Parathyroid adenoma (tissue), 2 donors: Measurements from ENCODE around the gene IGF1R.

Experiments
- H2AFZ ChIP-seq: fragments of 300-600 bp; sonication (generic); one replicate; pipeline ENCODE4 v1.7.0; 2017; ENCODE audit warnings: antibody characterized with exemption, mild to moderate bottlenecking
- H3K27ac ChIP-seq: fragments of 300-600 bp; sonication (generic); one replicate; pipeline ENCODE4 v1.7.0; 2017
- H3K27me3 ChIP-seq: fragments of 300-600 bp; sonication (generic); one replicate; pipeline ENCODE4 v1.7.0; 2017; ENCODE audit warnings: low read length; ENCODE audit not compliant: control insufficient read depth, insufficient read depth
- H3K36me3 ChIP-seq: fragments of 300-600 bp; sonication (generic); one replicate; pipeline ENCODE4 v1.7.0; 2017; ENCODE audit warnings: low read length; ENCODE audit not compliant: control insufficient read depth, insufficient read depth
- H3K4me1 ChIP-seq: fragments of 300-600 bp; sonication (generic); one replicate; pipeline ENCODE4 v1.7.0; 2017; ENCODE audit warnings: control low read depth
- H3K4me2 ChIP-seq: fragments of 300-600 bp; sonication (generic); one replicate; pipeline ENCODE4 v1.7.0; 2017; ENCODE audit warnings: low read length
- H3K4me3 ChIP-seq: fragments of 300-600 bp; sonication (generic); one replicate; pipeline ENCODE4 v1.7.0; 2017; ENCODE audit warnings: low read depth, low read length
- H3K79me2 ChIP-seq: fragments of 300-600 bp; sonication (generic); one replicate; pipeline ENCODE4 v1.7.0; 2017; ENCODE audit warnings: control low read depth
- H3K9ac ChIP-seq: fragments of 300-600 bp; sonication (generic); one replicate; pipeline ENCODE4 v1.7.0; 2017; ENCODE audit warnings: mild to moderate bottlenecking
- H3K9me3 ChIP-seq: fragments of 300-600 bp; sonication (generic); one replicate; pipeline ENCODE4 v1.7.0; 2017; ENCODE audit warnings: low read length; ENCODE audit not compliant: control insufficient read depth
- TF ChIP-seq, protein P1 (sequence below): fragments of 300-600 bp; sonication (generic); IDR thresholded peaks from one replicate; pipeline ENCODE4 v1.7.0; 2017; ENCODE audit warnings: antibody characterized with exemption, mild to moderate bottlenecking
- donor health status: primary hyperparathyroidism.

IGF1R gene

GRCh38 chr15:98865397-98866339 lies 217.3 kb downstream of the IGF1R start:
- Histone ChIP-seq H3K4me1 (peaks cover 3% of the 10 kb centered on the region), H3K79me2 (no peaks in the 10 kb centered on the region), H3K36me3 (no peaks in the 10 kb centered on the region), H3K4me2 (peak overlapping the region; percentile 73), H3K9me3 (no peaks in the 10 kb centered on the region), H3K9ac (peak overlapping the region; percentile 28), H3K27me3 (no peaks in the 10 kb centered on the region), H3K4me3 (peak overlapping the region; percentile 65), H3K27ac (peak overlapping the region; percentile 82), H2AFZ (peak overlapping the region; percentile 86)
- TF ChIP-seq, protein P1, sequence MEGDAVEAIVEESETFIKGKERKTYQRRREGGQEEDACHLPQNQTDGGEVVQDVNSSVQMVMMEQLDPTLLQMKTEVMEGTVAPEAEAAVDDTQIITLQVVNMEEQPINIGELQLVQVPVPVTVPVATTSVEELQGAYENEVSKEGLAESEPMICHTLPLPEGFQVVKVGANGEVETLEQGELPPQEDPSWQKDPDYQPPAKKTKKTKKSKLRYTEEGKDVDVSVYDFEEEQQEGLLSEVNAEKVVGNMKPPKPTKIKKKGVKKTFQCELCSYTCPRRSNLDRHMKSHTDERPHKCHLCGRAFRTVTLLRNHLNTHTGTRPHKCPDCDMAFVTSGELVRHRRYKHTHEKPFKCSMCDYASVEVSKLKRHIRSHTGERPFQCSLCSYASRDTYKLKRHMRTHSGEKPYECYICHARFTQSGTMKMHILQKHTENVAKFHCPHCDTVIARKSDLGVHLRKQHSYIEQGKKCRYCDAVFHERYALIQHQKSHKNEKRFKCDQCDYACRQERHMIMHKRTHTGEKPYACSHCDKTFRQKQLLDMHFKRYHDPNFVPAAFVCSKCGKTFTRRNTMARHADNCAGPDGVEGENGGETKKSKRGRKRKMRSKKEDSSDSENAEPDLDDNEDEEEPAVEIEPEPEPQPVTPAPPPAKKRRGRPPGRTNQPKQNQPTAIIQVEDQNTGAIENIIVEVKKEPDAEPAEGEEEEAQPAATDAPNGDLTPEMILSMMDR, result no peak

GRCh38 chr15:98866511-98866910 lies 218.2 kb downstream of the IGF1R start:
- H3K9ac ChIP-seq, result no peak overlapping the region
- no peaks in the 10 kb centered on the region for H3K36me3 ChIP-seq
- H3K27ac ChIP-seq, result peak overlapping the region; percentile 82
- H3K4me2 ChIP-seq, result peak overlapping the region; percentile 73
- H3K79me2 ChIP-seq, result no peaks in the 10 kb centered on the region
- TF ChIP-seq, protein P1, result no peak
- peak overlapping the region; percentile 86 for H2AFZ ChIP-seq
- no peaks in the 10 kb centered on the region for H3K27me3 ChIP-seq
- H3K4me3 ChIP-seq, result peak overlapping the region; percentile 65
- H3K9me3 ChIP-seq, result no peaks in the 10 kb centered on the region
- peaks cover 3% of the 10 kb centered on the region for H3K4me1 ChIP-seq

- no peaks in the 10 kb centered on the region for H3K9me3 ChIP-seq
- H3K27ac ChIP-seq, result no peak overlapping the region
- H3K79me2 ChIP-seq, result no peaks in the 10 kb centered on the region
- TF ChIP-seq, protein P1, result no peak
- H3K36me3 ChIP-seq, result no peaks in the 10 kb centered on the region
- no peak overlapping the region for H3K4me2 ChIP-seq
- H2AFZ ChIP-seq, result no peak overlapping the region
- H3K4me1 ChIP-seq, result peaks cover 3% of the 10 kb centered on the region
- H3K9ac ChIP-seq, result no peak overlapping the region
- no peaks in the 10 kb centered on the region for H3K27me3 ChIP-seq
- H3K4me3 ChIP-seq, result no peak overlapping the region
Measured at GRCh38 chr15:98868564-98868963, 220.2 kb downstream of the IGF1R start.

- Histone ChIP-seq H3K9ac (no peak overlapping the region), H3K79me2 (no peaks in the 10 kb centered on the region), H3K9me3 (no peaks in the 10 kb centered on the region), H3K4me2 (no peak overlapping the region), H3K36me3 (no peaks in the 10 kb centered on the region), H3K4me1 (peaks cover 15% of the 10 kb centered on the region), H3K4me3 (no peak overlapping the region), H2AFZ (no peak overlapping the region), H3K27ac (no peak overlapping the region), H3K27me3 (no peaks in the 10 kb centered on the region)
- TF ChIP-seq, protein P1, result no peak
Measured at GRCh38 chr15:98870788-98871187, 222.4 kb downstream of the IGF1R start.
